Activated B cell treated with CpG ODN at 0.5 μM for 24 hours (primary cell): Measurements from ENCODE around the gene ABCA10. TPM values are rescaled to one million over a fixed set of nuclear protein-coding genes. Genes with fewer than 3 reads are reported as not detected.

Experiments used
- ATAC-seq: fragments of 200-7000 bp; cut with Tn5 transposase; one replicate; pipeline ENCODE4 v1.10.0; 2021; ENCODE audit warnings: low read depth, mild to moderate bottlenecking, moderate library complexity
- CTCF ChIA-PET: fragments of 350-600 bp; sonication (Branson Sonifier 250); formaldehyde crosslinking; loops from one replicate; lab custom pipeline; 2021; ENCODE audit warnings: antibody characterized with exemption; lab: Charles Lee
- POLR2A ChIA-PET: fragments of 350-600 bp; sonication (Branson Sonifier 250); formaldehyde crosslinking; loops from one replicate; lab custom pipeline; 2021; ENCODE audit warnings: antibody characterized with exemption; lab: Charles Lee
- DNase-seq: peaks from one replicate; pipeline ENCODE4 v3.0.0; 2022
- H3K27ac Mint-ChIP-seq: one replicate; pipeline ENCODE4 v1.8.0; 2020; ENCODE audit warnings: mixed read lengths
- H3K27me3 Mint-ChIP-seq: one replicate; pipeline ENCODE4 v1.8.0; 2021; ENCODE audit warnings: mixed read lengths
- H3K36me3 Mint-ChIP-seq: one replicate; pipeline ENCODE4 v1.8.0; 2021; ENCODE audit warnings: low read depth, mixed read lengths
- H3K4me1 Mint-ChIP-seq: one replicate; pipeline ENCODE4 v1.8.0; 2021; ENCODE audit warnings: mixed read lengths
- H3K4me3 Mint-ChIP-seq: one replicate; pipeline ENCODE4 v1.8.0; 2020; ENCODE audit warnings: mild to moderate bottlenecking, mixed read lengths
- H3K9me3 Mint-ChIP-seq: one replicate; pipeline ENCODE4 v1.8.0; 2020; ENCODE audit warnings: mixed read lengths
- intact Hi-C: fragments of 100-400 bp; cut with micrococcal nuclease; formaldehyde crosslinking; loops from one replicate; pipeline ENCODE4 v1.15.1; 2024
- total RNA-seq: library from RNA; stranded (reverse); gene quantifications from 2 replicates; pipeline ENCODE4 v1.2.3, GENCODE V29; 2022
- TF ChIP-seq, protein P1 (sequence below): fragments of 200-600 bp; IDR thresholded peaks from one replicate; pipeline ENCODE4 v1.8.0; 2022; ENCODE audit warnings: antibody characterized with exemption, mild to moderate bottlenecking

Gene ABCA10
- total RNA-seq, 1 donor from 2014 or later, result 1.8 TPM

GRCh38 chr17:69268543-69269014 is 40.0 kb upstream of the ABCA10 start:
- ATAC-seq (no peak), DNase-seq (no peak)
- Mint-ChIP-seq H3K27ac (no peak overlapping the region), H3K4me1 (no peaks in the 10 kb centered on the region), H3K36me3 (peaks cover 4% of the 10 kb centered on the region), H3K27me3 (no peaks in the 10 kb centered on the region), H3K9me3 (no peaks in the 10 kb centered on the region), H3K4me3 (no peak overlapping the region)
- CTCF ChIA-PET, result no interaction called here
- POLR2A ChIA-PET, result no interaction called here
- TF ChIP-seq, protein P1, sequence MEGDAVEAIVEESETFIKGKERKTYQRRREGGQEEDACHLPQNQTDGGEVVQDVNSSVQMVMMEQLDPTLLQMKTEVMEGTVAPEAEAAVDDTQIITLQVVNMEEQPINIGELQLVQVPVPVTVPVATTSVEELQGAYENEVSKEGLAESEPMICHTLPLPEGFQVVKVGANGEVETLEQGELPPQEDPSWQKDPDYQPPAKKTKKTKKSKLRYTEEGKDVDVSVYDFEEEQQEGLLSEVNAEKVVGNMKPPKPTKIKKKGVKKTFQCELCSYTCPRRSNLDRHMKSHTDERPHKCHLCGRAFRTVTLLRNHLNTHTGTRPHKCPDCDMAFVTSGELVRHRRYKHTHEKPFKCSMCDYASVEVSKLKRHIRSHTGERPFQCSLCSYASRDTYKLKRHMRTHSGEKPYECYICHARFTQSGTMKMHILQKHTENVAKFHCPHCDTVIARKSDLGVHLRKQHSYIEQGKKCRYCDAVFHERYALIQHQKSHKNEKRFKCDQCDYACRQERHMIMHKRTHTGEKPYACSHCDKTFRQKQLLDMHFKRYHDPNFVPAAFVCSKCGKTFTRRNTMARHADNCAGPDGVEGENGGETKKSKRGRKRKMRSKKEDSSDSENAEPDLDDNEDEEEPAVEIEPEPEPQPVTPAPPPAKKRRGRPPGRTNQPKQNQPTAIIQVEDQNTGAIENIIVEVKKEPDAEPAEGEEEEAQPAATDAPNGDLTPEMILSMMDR, result no peak
- intact Hi-C loops, result no loop called here

DNA sequence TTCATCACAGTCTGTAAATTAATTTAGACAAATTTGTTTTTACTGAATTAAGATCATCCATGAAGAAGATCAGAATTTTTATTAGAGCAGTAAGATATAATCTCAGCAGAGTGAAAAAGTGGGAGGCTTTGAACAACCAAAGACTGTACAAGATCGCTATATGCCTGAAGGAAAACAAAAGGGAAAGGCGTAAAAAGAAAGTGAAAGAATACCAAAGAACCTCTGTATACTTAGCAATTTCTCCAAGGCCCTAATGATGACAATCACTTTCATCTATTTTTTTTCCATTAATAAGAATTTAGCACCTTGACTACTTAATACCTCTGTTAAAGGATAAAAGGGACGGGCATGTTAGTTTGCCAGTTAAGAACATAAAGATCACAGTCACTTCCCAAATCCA is 38.6 kb upstream of the ABCA10 start:
- Mint-ChIP-seq H3K4me3 (no peak overlapping the region), H3K36me3 (peaks cover 4% of the 10 kb centered on the region), H3K9me3 (no peaks in the 10 kb centered on the region), H3K4me1 (no peaks in the 10 kb centered on the region), H3K27me3 (no peaks in the 10 kb centered on the region), H3K27ac (no peak overlapping the region)
- DNase-seq (no peak), ATAC-seq (no peak)
- intact Hi-C loops, result no loop called here
- TF ChIP-seq, protein P1, result no peak
- ChIA-PET CTCF (no interaction called here), POLR2A (no interaction called here)

GRCh38 chr17:69265873-69266272 is 37.2 kb upstream of the ABCA10 start:
- no peak overlapping the region for H3K27ac Mint-ChIP-seq
- ChIA-PET POLR2A (no interaction called here), CTCF (no interaction called here)
- H3K9me3 Mint-ChIP-seq, result no peaks in the 10 kb centered on the region
- no peaks in the 10 kb centered on the region for H3K27me3 Mint-ChIP-seq
- no peak overlapping the region for H3K4me3 Mint-ChIP-seq
- TF ChIP-seq, protein P1, result no peak
- ATAC-seq (no peak), DNase-seq (no peak)
- H3K4me1 Mint-ChIP-seq, result no peaks in the 10 kb centered on the region
- intact Hi-C loops, result no loop called here
- peaks cover 4% of the 10 kb centered on the region for H3K36me3 Mint-ChIP-seq

DNA sequence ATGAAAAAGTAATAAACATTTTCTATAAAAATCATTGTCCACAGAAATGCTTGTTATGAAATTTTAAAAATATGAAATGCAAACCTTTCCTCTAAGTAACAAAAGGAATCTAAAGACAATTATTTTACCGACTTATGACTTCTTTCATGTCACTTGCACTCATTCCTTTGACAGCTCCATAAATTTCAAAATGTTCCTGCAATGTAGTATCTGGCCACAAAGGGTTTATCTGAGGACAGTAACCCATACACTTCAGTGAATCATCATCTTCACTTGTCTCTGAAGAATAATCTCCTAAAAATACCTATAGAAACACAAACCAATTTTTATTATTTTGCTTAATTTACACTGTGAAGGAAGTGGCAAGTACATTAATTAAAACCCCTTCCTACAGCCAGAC is 25.6 kb upstream of the ABCA10 start:
- Mint-ChIP-seq H3K9me3 (no peaks in the 10 kb centered on the region), H3K36me3 (peaks cover 10% of the 10 kb centered on the region), H3K27ac (no peak overlapping the region), H3K4me3 (no peak overlapping the region), H3K27me3 (no peaks in the 10 kb centered on the region), H3K4me1 (no peaks in the 10 kb centered on the region)
- ATAC-seq (no peak), DNase-seq (no peak)
- ChIA-PET CTCF (no interaction called here), POLR2A (no interaction called here)
- intact Hi-C loops, result no loop called here
- TF ChIP-seq, protein P1, result no peak

DNA sequence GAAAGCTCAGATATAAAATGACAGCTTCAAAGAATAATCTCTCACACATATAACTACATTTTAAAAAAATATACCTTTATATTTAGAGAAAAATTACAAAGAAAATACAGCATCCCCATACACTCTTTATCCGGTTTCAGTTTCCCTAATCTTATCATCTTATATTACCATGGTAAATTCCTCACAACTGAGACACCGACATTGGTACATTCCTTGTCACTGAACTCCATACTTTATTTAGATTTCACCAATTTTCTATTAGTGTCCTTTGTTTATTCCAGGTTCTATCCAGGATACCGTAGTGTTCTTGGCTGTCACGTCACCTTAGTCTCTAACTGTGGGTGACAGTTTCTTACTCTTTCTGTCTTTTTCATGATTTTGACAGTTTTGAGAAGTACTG is 22.0 kb upstream of the ABCA10 start:
- POLR2A ChIA-PET, result no interaction called here
- CTCF ChIA-PET, result interaction anchor here (1.2 to 1.7 kb wide), 3 partner anchors 272 to 479 kb away, joined by 3 to 6 read pairs (median 5); no protein-coding TSS in a partner anchor
- Mint-ChIP-seq H3K36me3 (peaks cover 9% of the 10 kb centered on the region), H3K4me3 (no peak overlapping the region), H3K9me3 (no peaks in the 10 kb centered on the region), H3K27me3 (no peaks in the 10 kb centered on the region), H3K4me1 (no peaks in the 10 kb centered on the region), H3K27ac (no peak overlapping the region)
- intact Hi-C loops, result no loop called here
- ATAC-seq, result no peak
- TF ChIP-seq, protein P1, result no peak
- DNase-seq, result no peak
